ENCODE data around the gene SPATA16.
"Not testable (repeated sequence)": the region's sequence is repeated elsewhere in the genome, so short reads cannot be mapped to it uniquely, and the experiment has no call there.

Gene SPATA16

DNA sequence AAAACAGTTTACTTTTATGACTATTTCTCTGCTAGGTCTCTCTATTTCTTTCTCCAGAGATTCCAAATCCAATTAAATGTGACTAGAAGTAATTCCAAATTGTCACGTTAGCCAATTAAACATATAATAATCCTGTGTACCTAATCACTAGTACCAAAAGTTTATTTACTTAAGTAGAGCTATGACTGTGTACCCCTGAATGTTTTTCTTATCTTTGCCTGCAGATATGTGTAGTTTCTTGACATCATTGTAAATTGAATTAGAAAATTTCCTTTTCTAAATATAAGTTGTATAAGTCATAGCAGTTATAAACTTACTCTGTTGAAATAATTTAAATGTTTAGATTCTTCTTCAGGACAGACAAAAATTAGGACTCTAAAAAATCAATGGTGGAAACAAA is 163.3 kb downstream of the SPATA16 start:
- POLR2A ChIA-PET (ENCODE audit: low non-redundant PET) = no interaction called here
- TF ChIP-seq, protein P1, sequence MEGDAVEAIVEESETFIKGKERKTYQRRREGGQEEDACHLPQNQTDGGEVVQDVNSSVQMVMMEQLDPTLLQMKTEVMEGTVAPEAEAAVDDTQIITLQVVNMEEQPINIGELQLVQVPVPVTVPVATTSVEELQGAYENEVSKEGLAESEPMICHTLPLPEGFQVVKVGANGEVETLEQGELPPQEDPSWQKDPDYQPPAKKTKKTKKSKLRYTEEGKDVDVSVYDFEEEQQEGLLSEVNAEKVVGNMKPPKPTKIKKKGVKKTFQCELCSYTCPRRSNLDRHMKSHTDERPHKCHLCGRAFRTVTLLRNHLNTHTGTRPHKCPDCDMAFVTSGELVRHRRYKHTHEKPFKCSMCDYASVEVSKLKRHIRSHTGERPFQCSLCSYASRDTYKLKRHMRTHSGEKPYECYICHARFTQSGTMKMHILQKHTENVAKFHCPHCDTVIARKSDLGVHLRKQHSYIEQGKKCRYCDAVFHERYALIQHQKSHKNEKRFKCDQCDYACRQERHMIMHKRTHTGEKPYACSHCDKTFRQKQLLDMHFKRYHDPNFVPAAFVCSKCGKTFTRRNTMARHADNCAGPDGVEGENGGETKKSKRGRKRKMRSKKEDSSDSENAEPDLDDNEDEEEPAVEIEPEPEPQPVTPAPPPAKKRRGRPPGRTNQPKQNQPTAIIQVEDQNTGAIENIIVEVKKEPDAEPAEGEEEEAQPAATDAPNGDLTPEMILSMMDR (conservative IDR thresholded peaks at IDR 0.05; ENCODE audit: low read depth) = no peak
- H3K27ac ChIP-seq = no peak overlapping the region
- CTCF ChIA-PET = no interaction called here
- no peak for DNase-seq (ENCODE audit: low spot score)

DNA sequence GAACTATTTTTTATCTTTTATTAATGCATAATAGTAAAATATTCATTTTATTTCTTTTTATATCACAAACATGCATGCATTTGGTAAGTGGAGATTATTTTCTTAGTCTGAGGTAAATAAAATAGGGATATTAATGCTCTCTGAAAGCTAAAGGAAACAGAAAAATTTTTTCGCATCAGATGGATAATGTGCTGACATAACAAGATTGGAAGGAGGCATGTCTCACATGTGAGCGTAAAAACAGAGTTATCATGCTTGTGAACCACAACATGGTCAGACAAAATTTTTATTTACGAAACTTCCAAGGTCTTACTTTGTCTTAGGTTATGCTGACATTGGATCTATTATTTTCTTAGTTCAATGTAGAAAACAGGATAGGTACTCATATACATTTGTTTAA is 166.1 kb downstream of the SPATA16 start:
- TF ChIP-seq, protein P1 (conservative IDR thresholded peaks at IDR 0.05; ENCODE audit: low read depth) = no peak
- CTCF ChIA-PET = no interaction called here
- H3K27ac ChIP-seq = no peak overlapping the region
- no peak for DNase-seq (ENCODE audit: low spot score)
- POLR2A ChIA-PET (ENCODE audit: low non-redundant PET) = no interaction called here

DNA sequence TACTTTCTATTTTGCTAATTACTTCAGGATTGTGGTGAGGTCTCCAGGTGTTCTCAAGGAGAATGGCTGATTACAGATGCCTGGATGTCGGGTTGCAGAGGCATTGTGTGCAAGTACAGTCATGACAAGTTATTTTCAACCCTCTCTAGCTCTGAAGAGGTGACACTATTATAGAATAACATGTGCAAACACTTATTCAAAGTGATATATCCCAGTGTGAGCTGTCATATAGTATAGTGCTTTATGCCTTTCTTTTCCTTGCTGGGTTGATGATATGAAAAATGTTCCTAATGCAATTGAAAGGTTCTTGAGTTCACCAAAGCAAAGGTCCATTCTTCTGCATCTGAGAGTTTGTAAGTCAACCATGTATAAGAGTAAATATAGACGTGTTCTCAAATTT is 167.2 kb downstream of the SPATA16 start:
- ChIA-PET CTCF (no interaction called here), POLR2A (ENCODE audit: low non-redundant PET) (no interaction called here)
- DNase-seq (ENCODE audit: low spot score) = no peak

DNA sequence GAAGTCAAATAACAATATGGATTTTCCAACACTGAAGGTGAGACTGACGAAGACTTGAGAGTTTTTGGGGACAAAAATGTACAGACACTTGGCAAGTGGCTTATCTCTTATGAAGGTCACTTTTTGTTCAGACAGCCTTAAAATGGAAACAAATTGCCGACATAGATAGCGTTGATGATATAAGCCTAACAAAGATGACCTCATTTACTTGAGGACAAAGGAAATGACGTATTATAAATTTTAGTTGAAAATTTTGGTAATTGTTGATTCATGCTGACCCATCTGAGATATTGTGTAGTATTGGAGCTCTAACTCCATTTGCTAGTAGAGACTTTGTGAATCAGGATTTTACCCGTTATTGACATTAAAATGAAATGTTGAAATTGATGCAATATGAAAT is 168.3 kb downstream of the SPATA16 start:
- CTCF ChIA-PET = no interaction called here
- POLR2A ChIA-PET (ENCODE audit: low non-redundant PET) = no interaction called here
- TF ChIP-seq, protein P1 (conservative IDR thresholded peaks at IDR 0.05; ENCODE audit: low read depth) = no peak
- DNase-seq (ENCODE audit: low spot score) = no peak
- no peak overlapping the region for H3K27ac ChIP-seq

More for the DNA sequence above, 167.2 kb downstream of the SPATA16 start:
- H3K27ac ChIP-seq = no peak overlapping the region
- TF ChIP-seq, protein P1 (conservative IDR thresholded peaks at IDR 0.05; ENCODE audit: low read depth) = no peak

DNA sequence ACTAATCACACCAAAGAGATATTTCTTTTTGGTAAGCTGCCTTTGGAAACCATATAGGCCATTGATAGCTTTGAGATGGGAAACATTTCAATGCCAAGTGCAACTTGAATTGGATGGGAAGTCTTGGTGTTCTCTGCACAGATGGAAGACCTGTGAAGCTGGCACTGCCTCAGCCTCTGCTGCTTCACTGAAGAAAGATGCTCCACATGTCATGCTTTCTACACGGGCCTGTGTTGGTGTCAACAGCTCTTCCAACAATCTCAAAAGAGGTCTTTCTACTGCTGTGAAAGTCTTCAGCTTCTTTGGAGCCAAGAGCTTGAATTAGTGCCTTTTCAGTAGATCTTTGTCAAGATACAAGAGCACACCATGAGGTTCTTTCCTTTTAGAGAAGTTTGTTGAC is 169.0 kb downstream of the SPATA16 start:
- H3K27ac ChIP-seq = no peak overlapping the region
- TF ChIP-seq, protein P1 (conservative IDR thresholded peaks at IDR 0.05; ENCODE audit: low read depth) = no peak
- no peak for DNase-seq (ENCODE audit: low spot score)
- ChIA-PET CTCF (interaction anchor here (0.5 kb wide), 1 partner anchor 83 kb away, joined by 4 read pairs; no protein-coding TSS in a partner anchor), POLR2A (ENCODE audit: low non-redundant PET) (no interaction called here)

DNA sequence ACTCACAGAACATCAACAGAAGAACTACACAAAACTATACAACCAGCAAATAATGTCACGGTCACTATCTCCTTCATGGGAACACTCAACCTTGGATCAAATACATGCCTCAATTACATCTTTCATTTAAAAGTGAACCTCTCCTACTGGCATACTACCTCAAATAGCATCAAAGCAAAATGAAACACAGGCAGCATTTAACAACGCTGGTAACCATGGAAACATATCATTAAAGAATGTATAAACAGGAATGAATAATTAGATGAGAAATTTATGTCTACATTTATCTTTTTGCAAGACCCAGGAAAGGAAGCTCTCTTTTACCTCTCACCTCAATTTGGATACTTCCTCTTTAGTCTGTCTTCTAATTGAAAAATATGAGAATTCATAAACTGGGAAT is 172.4 kb downstream of the SPATA16 start:
- ChIA-PET CTCF (interaction anchor here (0.6 to 0.8 kb wide), 2 partner anchors 23 to 325 kb away, joined by 3 to 4 read pairs; no protein-coding TSS in a partner anchor), POLR2A (ENCODE audit: low non-redundant PET) (no interaction called here)
- H3K27ac ChIP-seq = no peak overlapping the region
- TF ChIP-seq, protein P1 (conservative IDR thresholded peaks at IDR 0.05; ENCODE audit: low read depth) = no peak
- no peak for DNase-seq (ENCODE audit: low spot score)

GRCh38 chr3:172965256-172965655 is 175.8 kb downstream of the SPATA16 start:
- H3K27ac ChIP-seq = no peak overlapping the region
- ChIA-PET CTCF (interaction anchor here (0.7 kb wide), 2 partner anchors 252 to 596 kb away, joined by 3 to 5 read pairs; no protein-coding TSS in a partner anchor), POLR2A (ENCODE audit: low non-redundant PET) (no interaction called here)
- TF ChIP-seq, protein P1 (conservative IDR thresholded peaks at IDR 0.05; ENCODE audit: low read depth) = no peak
- no peak for DNase-seq (ENCODE audit: low spot score)

- CTCF ChIA-PET = interaction anchor here (0.6 kb wide), 1 partner anchor 15 kb away, joined by 3 read pairs; no protein-coding TSS in a partner anchor
- POLR2A ChIA-PET (ENCODE audit: low non-redundant PET); DNase-seq (ENCODE audit: low spot score); H3K27ac ChIP-seq: not testable (repeated sequence)
Observed at GRCh38 chr3:172960626-172961182, 180.3 kb downstream of the SPATA16 start.

Measured in RWPE1 (cell line).